Hepatocyte (in vitro differentiated cells): ENCODE measurements around the gene TRIM75. TPM values are rescaled to one million over a fixed set of nuclear protein-coding genes. Genes with fewer than 3 reads are reported as not detected.
"Not testable (repeated sequence)": the region's sequence is repeated elsewhere in the genome, so short reads cannot be mapped to it uniquely, and the experiment has no call there.

Experiments
- DNase-seq: peaks from one replicate; pipeline ENCODE4 v3.0.0-alpha.2; 2016; ENCODE audit warnings: low spot score
- H2AFZ ChIP-seq: fragments of 200-600 bp; sonication (generic); 2 replicates; pipeline ENCODE4 v1.6.0; 2016; ENCODE audit warnings: antibody characterized with exemption, mild to moderate bottlenecking
- H3K27ac ChIP-seq: fragments of 200-600 bp; sonication (generic); 2 replicates; pipeline ENCODE4 v1.5.1; 2016; ENCODE audit warnings: mild to moderate bottlenecking
- H3K27me3 ChIP-seq: fragments of 200-600 bp; sonication (generic); 2 replicates; pipeline ENCODE4 v1.6.1; 2016
- H3K36me3 ChIP-seq: fragments of 200-600 bp; sonication (generic); replicated peaks from 2 replicates; pipeline ENCODE4 v1.5.1; 2016; ENCODE audit warnings: low read depth; ENCODE audit not compliant: insufficient read depth
- H3K4me1 ChIP-seq: fragments of 200-600 bp; sonication (generic); 2 replicates; pipeline ENCODE4 v1.5.1; 2016; ENCODE audit warnings: mild to moderate bottlenecking, moderate library complexity; ENCODE audit not compliant: insufficient read depth
- H3K4me2 ChIP-seq: fragments of 200-600 bp; sonication (generic); 2 replicates; pipeline ENCODE4 v1.6.0; 2016
- H3K4me3 ChIP-seq: fragments of 200-600 bp; sonication (generic); 2 replicates; pipeline ENCODE4 v1.5.1; 2016; ENCODE audit warnings: mild to moderate bottlenecking
- H3K79me2 ChIP-seq: fragments of 200-600 bp; sonication (generic); 2 replicates; pipeline ENCODE4 v1.6.0; 2017; ENCODE audit warnings: mild to moderate bottlenecking
- H3K9me2 ChIP-seq: fragments of 200-600 bp; sonication (generic); replicated peaks from 2 replicates; pipeline ENCODE4 v1.6.0; 2017; ENCODE audit warnings: mild to moderate bottlenecking; ENCODE audit not compliant: insufficient read depth
- H3K9me3 ChIP-seq: fragments of 200-600 bp; sonication (generic); 2 replicates; pipeline ENCODE4 v1.5.1; 2016; ENCODE audit warnings: low read depth, mild to moderate bottlenecking
- H4K20me1 ChIP-seq: fragments of 200-600 bp; sonication (generic); 2 replicates; pipeline ENCODE4 v1.6.0; 2016; ENCODE audit warnings: mild to moderate bottlenecking; ENCODE audit not compliant: insufficient read depth, poor library complexity, severe bottlenecking
- CTCF ChIP-seq: fragments of 200-600 bp; sonication (generic); IDR thresholded peaks from 2 replicates; pipeline ENCODE4 v1.5.1; 2016; ENCODE audit warnings: antibody characterized with exemption, mild to moderate bottlenecking; ENCODE audit not compliant: poor library complexity
- EZH2 ChIP-seq: fragments of 200-600 bp; sonication (generic); IDR thresholded peaks from 2 replicates; pipeline ENCODE4 v1.6.1; 2016; ENCODE audit warnings: antibody characterized with exemption, mild to moderate bottlenecking, borderline replicate concordance
- EZH2phosphoT487 ChIP-seq: fragments of 200-600 bp; sonication (generic); IDR thresholded peaks from one replicate; pipeline ENCODE4 v1.6.1; 2018; ENCODE audit warnings: antibody characterized with exemption, mild to moderate bottlenecking, low read depth, moderate library complexity; ENCODE audit not compliant: unreplicated experiment, severe bottlenecking
- WGBS: methylation state at CpG from one replicate; pipeline ENCODE4 v1.1.6; 2016; ENCODE audit warnings: low lambda C conversion rate; ENCODE audit errors: missing lambda C conversion rate; 5-methylcytosine and 5-hydroxymethylcytosine counted together
- polyA plus RNA-seq: library from polyadenylated mRNA; unstranded; fragments of >200 nt; fragmentation: Nextera tagmentation; extraction: Ambion mirVana; gene quantifications from 2 replicates; pipeline ENCODE4 v1.2.1, GENCODE V29; 2016
- total RNA-seq: library from RNA; depleted of rRNA; stranded (reverse); fragments of >200 nt; gene quantifications from 2 replicates; pipeline ENCODE4 v1.2.3, GENCODE V29; 2014

TRIM75 gene
- total and polyA plus RNA-seq, 2 experiments from 2014 or later = 0.17 TPM; not detected in 1

DNA sequence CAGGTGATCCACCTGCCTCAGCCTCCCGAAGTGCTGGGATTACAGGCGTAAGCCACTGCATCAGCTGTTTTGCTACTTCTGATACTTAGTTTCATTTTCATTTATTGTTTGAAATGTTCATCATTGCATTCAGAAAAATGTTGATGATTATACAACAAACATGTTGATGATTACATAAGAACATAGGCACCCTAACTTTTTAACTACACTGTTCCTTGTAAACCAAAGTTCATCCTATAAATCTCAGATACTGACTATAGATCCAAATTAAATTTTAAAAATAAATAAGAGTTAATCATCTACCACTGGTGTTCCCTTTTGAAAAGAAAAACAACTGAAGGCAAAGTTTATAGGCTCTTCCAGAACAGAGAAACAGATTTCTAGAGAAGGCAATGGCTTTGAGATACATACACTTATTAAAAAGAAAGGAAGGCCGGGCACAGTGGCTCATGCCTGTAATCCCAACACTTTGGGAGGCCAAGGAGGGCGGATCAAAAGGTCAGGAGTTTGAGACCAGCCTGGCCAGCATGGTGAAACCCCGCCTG, 23.4 kb downstream of the TRIM75 start:
- H3K36me3 ChIP-seq = no peaks in the 10 kb centered on the region
- TF ChIP-seq EZH2phosphoT487 (no peak), EZH2 (no peak), CTCF (no peak)
- H3K4me3 ChIP-seq = no peak overlapping the region
- no peaks in the 10 kb centered on the region for H3K9me3 ChIP-seq
- WGBS = 96% methylated on average over 5 of the region's 5 CpGs
- peaks cover 4% of the 10 kb centered on the region for H3K4me1 ChIP-seq
- no peak for DNase-seq
- no peaks in the 10 kb centered on the region for H3K27me3 ChIP-seq
- H3K4me2 ChIP-seq = no peak overlapping the region
- no peak overlapping the region for H3K27ac ChIP-seq
- no peak overlapping the region for H2AFZ ChIP-seq
- no peaks in the 10 kb centered on the region for H3K79me2 ChIP-seq
- no peaks in the 10 kb centered on the region for H4K20me1 ChIP-seq
- H3K9me2 ChIP-seq = no peaks in the 10 kb centered on the region

GRCh38 chr4:165079476-165079875, 25.8 kb downstream of the TRIM75 start:
- Histone ChIP-seq H4K20me1 (no peaks in the 10 kb centered on the region), H3K9me3 (no peaks in the 10 kb centered on the region), H2AFZ (no peak overlapping the region), H3K27ac (no peak overlapping the region), H3K27me3 (no peaks in the 10 kb centered on the region), H3K4me3 (no peak overlapping the region), H3K9me2 (no peaks in the 10 kb centered on the region), H3K36me3 (no peaks in the 10 kb centered on the region), H3K4me2 (no peak overlapping the region), H3K4me1 (no peaks in the 10 kb centered on the region), H3K79me2 (no peaks in the 10 kb centered on the region)
- 47% methylated on average over 6 of the region's 6 CpGs for WGBS
- TF ChIP-seq EZH2phosphoT487 (no peak), EZH2 (no peak), CTCF (no peak)
- peak; percentile 34 for DNase-seq

GRCh38 chr4:165084787-165085186, 31.1 kb downstream of the TRIM75 start:
- not testable (repeated sequence) for H3K4me2 ChIP-seq, H3K27me3 ChIP-seq, H4K20me1 ChIP-seq, H3K4me1 ChIP-seq, DNase-seq, H3K79me2 ChIP-seq, H3K9me3 ChIP-seq, H3K9me2 ChIP-seq, H3K36me3 ChIP-seq, H2AFZ ChIP-seq, H3K27ac ChIP-seq, H3K4me3 ChIP-seq
- 99% methylated on average over 7 of the region's 7 CpGs for WGBS

GRCh38 chr4:165085946-165086345, 32.3 kb downstream of the TRIM75 start:
- WGBS = 98% methylated on average over 2 of the region's 2 CpGs
- H3K9me3 ChIP-seq = no peaks in the 10 kb centered on the region
- no peak overlapping the region for H3K4me2 ChIP-seq
- H3K27ac ChIP-seq = no peak overlapping the region
- H3K4me3 ChIP-seq = no peak overlapping the region
- DNase-seq = no peak
- no peak overlapping the region for H2AFZ ChIP-seq
- no peak for TF ChIP-seq EZH2
- no peak for TF ChIP-seq EZH2phosphoT487
- no peak for TF ChIP-seq CTCF
- H3K36me3 ChIP-seq = no peaks in the 10 kb centered on the region
- no peaks in the 10 kb centered on the region for H4K20me1 ChIP-seq
- H3K27me3 ChIP-seq = no peaks in the 10 kb centered on the region
- H3K79me2 ChIP-seq = no peaks in the 10 kb centered on the region
- H3K4me1 ChIP-seq = no peaks in the 10 kb centered on the region
- no peaks in the 10 kb centered on the region for H3K9me2 ChIP-seq
